KBM-7 (cell line): ENCODE results near the gene GPR32.
"Not testable (repeated sequence)": the region's sequence is repeated elsewhere in the genome, so short reads cannot be mapped to it uniquely, and the experiment has no call there.

ENCODE experiments used
- DNase-seq: peaks from one replicate; pipeline ENCODE4 v3.0.0-alpha.2; 2015
- in situ Hi-C: fragments of 300-500 bp; cut with MboI; formaldehyde crosslinking; loops from 2 replicates; pipeline ENCODE4 v1.14.3; 2020; ENCODE audit warnings: low sequenced_read_pairs, low pct_unique_long_range_greater_than_20kb, mixed read lengths

GPR32 gene, protein sequence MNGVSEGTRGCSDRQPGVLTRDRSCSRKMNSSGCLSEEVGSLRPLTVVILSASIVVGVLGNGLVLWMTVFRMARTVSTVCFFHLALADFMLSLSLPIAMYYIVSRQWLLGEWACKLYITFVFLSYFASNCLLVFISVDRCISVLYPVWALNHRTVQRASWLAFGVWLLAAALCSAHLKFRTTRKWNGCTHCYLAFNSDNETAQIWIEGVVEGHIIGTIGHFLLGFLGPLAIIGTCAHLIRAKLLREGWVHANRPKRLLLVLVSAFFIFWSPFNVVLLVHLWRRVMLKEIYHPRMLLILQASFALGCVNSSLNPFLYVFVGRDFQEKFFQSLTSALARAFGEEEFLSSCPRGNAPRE

DNA sequence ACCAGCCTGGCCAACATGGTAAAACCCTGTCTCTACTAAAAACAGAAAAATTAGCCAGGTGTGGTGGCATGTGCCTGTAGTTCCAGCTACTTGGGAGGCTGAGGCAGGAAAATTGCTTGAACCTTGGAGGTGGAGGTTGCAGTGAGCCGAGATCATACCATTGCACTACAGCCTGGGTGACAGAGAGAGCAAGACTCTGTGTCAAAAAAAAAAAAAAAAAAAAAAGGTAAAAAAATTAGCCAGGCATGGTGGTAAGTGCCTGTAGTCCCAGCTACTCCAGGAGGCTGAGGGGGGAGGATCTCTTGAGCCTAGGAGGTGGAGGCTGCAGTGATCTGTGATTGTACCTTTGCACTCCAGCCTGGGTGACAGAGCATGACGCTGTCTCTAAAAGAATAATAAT is at the start of gene GPR32:
TSS of gene GPR32 (plus strand) at position 301 of the 400 bp plus-strand sequence. CDS start 137 bp downstream, outside the sequence.
- DNase-seq, in situ Hi-C loops: not testable (repeated sequence)

DNA sequence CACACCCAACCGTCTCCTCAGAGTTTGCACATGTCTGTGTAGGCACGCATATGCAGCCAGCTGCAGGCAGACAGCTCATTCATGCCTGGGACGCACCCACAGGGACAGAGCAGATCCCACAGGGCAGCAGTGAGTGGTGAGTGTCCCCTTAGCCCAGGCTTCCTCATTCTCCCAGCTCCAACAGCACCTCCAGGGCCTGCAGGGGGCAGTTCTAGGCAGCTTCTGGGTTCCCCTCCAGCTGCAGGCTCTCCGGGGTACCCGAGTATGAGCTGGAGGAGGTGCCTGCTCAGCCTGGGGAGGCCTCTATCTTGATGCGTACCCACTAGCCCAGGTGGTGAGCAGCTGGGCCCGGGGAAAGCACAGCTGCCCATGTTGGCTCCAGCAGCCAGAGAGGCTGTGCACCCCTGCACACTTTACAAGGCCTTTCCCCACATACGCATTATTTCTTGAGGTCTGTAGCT is 49.3 kb upstream of the GPR32 start:
- peak; percentile 47 for DNase-seq
- in situ Hi-C loops = no loop called here

DNA sequence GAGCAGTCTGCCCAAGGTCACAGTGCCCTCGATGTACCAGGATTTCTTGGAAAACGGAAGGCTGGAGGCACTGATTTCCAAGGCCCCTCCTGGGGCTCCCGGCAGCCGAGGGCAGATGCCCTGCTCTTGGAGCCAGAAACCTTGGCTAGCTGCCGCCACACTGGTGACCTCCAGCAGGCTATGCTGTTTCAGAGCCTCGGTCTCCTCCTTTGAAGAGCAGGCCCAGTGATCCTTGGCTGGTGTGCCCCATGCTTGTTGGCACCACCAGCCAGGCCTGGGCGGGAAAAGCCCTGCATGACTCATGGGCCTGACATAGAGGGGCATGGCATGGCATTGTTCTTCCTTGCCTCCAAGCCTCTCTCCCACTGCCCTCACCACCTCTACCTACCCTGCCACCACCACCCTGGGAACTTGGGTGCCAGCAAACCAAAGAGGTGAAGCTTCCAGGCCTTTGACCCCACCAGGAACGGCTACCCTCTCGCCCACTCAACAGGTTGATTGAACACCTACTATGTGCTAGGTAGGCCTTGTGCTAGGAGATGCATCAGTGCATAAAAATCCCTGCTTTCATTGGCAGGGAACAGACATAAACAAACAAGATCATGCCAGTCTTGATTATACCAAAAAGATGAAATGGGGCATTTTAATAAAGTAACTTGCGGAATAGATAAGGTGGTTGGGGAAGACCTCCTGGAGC is 48.7 kb upstream of the GPR32 start:
- in situ Hi-C loops = no loop called here
- DNase-seq = no peak

DNA sequence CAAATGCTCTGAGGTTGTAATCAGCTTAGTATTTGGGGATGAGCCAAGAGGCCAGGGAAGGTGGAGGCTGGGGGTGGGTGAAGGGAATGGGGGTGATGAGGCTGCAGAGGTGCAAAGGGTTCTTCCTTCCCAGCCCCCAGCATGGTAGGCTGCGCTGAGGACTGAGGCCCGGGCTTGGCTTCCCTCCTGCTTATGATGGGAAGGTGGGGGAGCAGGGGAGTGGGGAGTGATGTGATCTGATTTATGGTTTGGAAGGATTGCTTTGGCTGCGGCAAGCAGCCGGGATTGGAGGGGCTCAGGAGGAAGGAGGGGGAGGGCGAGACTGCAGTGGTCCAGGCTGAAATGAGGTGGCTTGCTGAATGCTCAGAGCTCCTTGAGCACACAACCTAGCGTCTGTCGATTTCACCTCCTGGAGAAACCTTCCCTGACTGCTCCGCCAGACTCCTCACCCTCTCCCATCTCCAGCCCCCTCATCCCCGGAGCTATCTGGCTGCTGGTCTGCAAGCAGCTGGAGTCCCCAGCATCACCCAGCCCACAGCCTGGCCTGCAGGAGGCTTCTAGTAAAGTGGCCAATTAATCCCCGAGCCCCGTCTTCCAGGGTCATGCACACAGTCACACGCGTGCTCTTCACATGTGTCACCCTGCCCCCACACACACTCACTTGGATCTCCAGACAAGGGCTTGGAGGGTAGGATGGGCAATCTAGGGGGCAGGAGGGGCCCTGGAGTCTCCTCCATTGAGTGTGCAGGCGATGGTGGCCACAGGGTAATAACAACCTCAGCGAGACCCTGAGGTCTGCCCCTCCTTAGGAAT is 47.9 kb upstream of the GPR32 start:
- DNase-seq = no peak
- in situ Hi-C loops = no loop called here

DNA sequence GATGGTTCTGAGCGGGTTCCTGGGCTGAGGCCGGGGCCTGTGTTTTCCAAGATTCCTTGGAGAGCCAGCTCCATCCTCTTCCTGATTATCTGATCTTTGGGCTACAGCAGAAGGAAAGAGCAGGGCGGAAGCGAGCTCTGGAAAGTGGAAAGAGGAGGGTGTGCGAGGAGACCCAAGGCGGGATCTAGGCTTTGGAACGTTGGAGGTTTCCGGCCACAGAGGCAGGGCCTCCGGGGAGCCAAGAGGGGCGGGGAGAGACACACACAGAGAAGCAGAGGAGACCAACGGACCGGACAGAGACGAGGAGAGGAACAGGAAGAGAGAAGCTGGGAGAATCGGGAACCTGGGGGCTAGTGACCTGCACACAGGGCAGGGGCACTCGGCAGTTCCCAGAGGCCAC is 47.2 kb upstream of the GPR32 start, which contains the start of gene CLEC11A:
TSS of gene CLEC11A (plus strand) at position 296 of the 400 bp plus-strand sequence. CDS start 162 bp downstream, outside the sequence.
- in situ Hi-C loops = no loop called here
- DNase-seq = peak; percentile 60

- in situ Hi-C loops = no loop called here
- DNase-seq = no peak
These were observed 46.3 kb upstream of the GPR32 start for GRCh38 chr19:50723735-50724521.

GRCh38 chr19:50724522-50725217 is 45.6 kb upstream of the GPR32 start:
- peak; percentile 98 for DNase-seq

GRCh38 chr19:50725218-50725910 is 44.9 kb upstream of the GPR32 start:
- in situ Hi-C loops = no loop called here
- no peak for DNase-seq

More at GRCh38 chr19:50724522-50725217, 45.6 kb upstream of the GPR32 start:
- in situ Hi-C loops = no loop called here

GRCh38 chr19:50725911-50726230 is 44.4 kb upstream of the GPR32 start:
- in situ Hi-C loops = no loop called here
- DNase-seq = no peak

DNA sequence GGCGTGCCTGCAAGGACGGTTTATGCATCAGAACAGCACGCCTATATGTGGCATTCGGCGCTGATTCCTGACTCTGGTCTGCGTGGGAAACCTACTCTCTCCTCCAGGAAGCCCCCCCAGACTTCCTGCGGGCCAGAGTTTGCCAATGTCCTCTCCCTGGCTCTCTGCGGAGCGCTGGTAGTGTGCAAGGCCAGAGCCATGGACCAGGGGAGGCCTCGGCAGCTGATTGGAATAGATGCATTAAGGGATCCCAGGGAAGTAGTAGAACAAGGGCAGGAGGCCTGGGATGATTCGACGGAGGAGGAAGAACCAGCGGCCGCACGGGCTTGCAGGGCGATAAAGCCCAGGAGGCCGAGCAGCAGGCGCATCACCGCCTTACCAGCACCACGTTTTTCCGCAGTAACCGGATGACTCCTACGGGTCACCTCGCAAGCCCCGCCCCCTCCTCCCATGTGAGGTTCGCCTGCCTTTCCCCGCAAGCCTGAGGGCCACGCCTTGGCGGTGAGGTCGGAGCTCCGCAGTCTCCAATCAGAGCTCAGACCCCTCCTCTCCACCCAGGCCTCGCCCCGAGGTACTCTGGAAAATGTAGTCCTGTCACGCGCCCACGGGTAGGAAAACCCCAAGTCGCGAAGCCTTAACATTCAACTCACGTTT is 42.1 kb upstream of the GPR32 start:
- in situ Hi-C loops = no loop called here
- peak; percentile 95 for DNase-seq

DNA sequence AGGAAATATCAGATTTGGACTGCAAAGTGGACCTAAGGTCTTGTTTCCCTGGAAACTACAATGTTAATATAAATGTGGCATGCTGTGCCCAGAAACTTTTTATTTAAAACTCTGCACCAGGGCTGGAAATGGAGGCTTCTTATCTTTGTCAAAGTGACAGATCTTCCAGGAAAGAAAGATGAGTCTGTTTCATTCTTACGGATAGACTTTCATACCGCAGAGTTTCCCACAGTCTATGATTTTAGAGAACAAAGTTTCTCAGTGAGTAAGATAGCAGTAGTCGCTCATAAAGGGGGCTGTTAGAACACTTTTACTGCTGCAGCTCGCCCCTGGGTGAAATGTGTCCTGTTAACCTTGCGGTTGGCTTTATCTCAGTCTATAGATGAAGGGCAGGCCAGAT is 40.4 kb upstream of the GPR32 start:
- in situ Hi-C loops = no loop called here
- DNase-seq = no peak

GRCh38 chr19:50735869-50736268 is 34.4 kb upstream of the GPR32 start:
- in situ Hi-C loops = no loop called here

DNA sequence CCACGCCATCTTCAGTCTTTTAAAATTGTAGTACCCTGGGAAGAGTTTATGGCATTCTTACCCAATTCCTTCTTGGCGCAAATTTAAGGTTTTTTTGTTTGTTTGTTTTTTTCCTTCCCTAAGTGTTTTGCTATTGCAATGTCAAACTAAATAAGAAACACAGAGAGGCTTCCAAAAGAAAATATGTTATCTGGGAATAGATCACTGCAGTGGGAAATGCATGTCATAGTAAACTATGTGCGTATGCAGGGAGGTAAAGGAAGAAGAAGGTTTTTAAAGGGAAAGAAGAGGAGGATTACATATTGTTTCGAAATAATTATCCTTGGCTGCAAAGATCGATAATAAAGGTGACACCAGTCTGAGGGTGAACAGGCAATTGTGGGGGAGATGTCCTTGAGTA is 33.9 kb upstream of the GPR32 start:
- in situ Hi-C loops = no loop called here
- no peak for DNase-seq

More at GRCh38 chr19:50735869-50736268, 34.4 kb upstream of the GPR32 start:
- no peak for DNase-seq

- in situ Hi-C loops = no loop called here
- no peak for DNase-seq
These were observed 30.9 kb upstream of the GPR32 start for GRCh38 chr19:50739132-50739913.

DNA sequence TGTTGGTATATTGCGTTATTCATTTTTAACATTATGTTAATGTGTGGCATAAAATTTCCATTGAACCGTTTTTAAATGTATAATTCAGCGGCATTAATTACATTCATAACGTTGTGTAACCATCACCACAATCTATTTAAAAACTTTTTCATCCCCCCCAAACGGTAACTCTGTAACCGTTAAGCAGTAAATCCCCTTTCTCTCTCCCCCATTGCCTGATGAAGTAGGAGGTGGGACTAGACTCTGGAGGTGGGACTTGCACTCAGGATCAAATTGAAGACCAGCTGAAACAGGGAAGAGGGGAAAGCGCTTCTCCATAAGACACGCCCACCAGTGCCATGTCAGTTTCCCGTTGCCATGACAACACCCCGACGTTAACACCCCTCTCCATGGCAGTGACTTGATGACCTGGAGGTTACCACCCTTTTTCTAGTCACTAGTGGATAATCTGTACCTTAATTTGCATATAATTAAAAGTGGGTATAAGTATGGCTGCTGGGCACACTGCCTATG is 30.3 kb upstream of the GPR32 start:
- no peak for DNase-seq
- in situ Hi-C loops = no loop called here

DNA sequence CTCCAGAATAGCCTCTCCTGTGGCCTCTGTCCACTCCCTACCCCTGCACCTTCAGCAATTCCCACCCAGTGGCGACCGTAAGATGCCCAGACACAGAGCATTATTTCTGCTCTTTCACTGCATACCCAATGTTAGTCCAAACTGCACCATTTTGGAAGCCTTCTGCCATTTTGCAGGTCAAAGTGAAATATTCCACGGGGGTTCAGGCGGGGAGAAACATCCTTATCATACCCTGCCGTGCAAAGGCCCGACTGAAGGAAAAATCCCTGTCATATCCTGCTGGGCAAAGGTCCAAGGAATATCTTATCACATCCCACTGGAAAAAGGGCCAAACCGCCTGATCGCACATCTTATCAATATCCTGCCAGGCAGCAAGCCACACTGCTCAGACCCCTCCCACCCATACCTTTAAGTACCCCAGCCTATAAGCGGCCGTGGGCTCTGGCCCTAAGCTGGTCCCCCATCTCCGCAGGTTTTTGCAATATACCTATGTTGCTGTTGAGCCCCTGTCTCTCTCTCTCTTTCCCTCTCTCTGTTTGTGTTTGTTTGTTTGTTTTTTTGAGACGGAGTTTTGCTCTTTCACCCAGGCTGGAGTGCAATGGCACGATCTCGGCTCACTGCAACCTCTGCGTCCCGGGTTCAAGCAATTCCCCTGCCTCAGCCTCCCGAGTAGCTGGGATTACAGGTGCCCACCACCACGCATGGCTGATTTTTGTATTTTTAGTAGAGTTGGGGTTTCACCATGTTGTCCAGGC is 28.9 kb upstream of the GPR32 start:
- no peak for DNase-seq
- in situ Hi-C loops = no loop called here
